GM23338 (cell line): ENCODE measurements around the gene ZNF148. TPM values are rescaled to one million over a fixed set of nuclear protein-coding genes. Genes with fewer than 3 reads are reported as not detected.

ENCODE experiments used
- ATAC-seq: fragments of 200-7000 bp; cut with Tn5 transposase; 3 replicates; pipeline ENCODE4 v1.9.1; 2020
- DNase-seq: peaks from one replicate; pipeline ENCODE4 v3.0.0-alpha.2; 2015; ENCODE audit warnings: low spot score
- H2AFZ ChIP-seq: fragments of 200-600 bp; sonication (generic); 2 replicates; pipeline ENCODE4 v1.8.0; 2016; ENCODE audit warnings: antibody characterized with exemption, mild to moderate bottlenecking, moderate library complexity
- H3F3A ChIP-seq: fragments of 200-600 bp; sonication (generic); replicated peaks from 2 replicates; pipeline ENCODE4 v1.8.0; 2017; ENCODE audit warnings: antibody characterized with exemption, mixed run types, low read depth
- H3K27ac ChIP-seq: fragments of 200-600 bp; sonication (generic); 2 replicates; pipeline ENCODE4 v1.6.1; 2016; ENCODE audit warnings: low read depth
- H3K27me3 ChIP-seq: fragments of 200-600 bp; sonication (generic); 2 replicates; pipeline ENCODE4 v1.8.0; 2016; ENCODE audit warnings: mild to moderate bottlenecking, mixed run types, moderate library complexity; ENCODE audit not compliant: insufficient read depth
- H3K36me3 ChIP-seq: fragments of 200-600 bp; sonication (generic); 2 replicates; pipeline ENCODE4 v1.8.0; 2016; ENCODE audit warnings: mild to moderate bottlenecking; ENCODE audit not compliant: insufficient read depth
- H3K4me1 ChIP-seq: fragments of 200-600 bp; sonication (generic); 2 replicates; pipeline ENCODE4 v1.8.0; 2016; ENCODE audit warnings: mild to moderate bottlenecking, moderate library complexity; ENCODE audit not compliant: insufficient read depth
- H3K4me2 ChIP-seq: fragments of 200-600 bp; sonication (generic); 2 replicates; pipeline ENCODE4 v1.7.1; 2017; ENCODE audit warnings: mixed run types
- H3K4me3 ChIP-seq: fragments of 200-600 bp; sonication (generic); 2 replicates; pipeline ENCODE4 v1.6.1; 2016; ENCODE audit warnings: mixed run types
- H3K79me2 ChIP-seq: fragments of 200-600 bp; sonication (generic); replicated peaks from 2 replicates; pipeline ENCODE4 v1.8.0; 2017; ENCODE audit warnings: mild to moderate bottlenecking; ENCODE audit not compliant: insufficient read depth
- H3K9me2 ChIP-seq: fragments of 200-600 bp; sonication (generic); 2 replicates; pipeline ENCODE4 v1.8.0; 2017; ENCODE audit not compliant: insufficient read depth
- H4K20me1 ChIP-seq: fragments of 200-600 bp; sonication (generic); replicated peaks from 2 replicates; pipeline ENCODE4 v1.8.0; 2017; ENCODE audit warnings: mild to moderate bottlenecking; ENCODE audit not compliant: insufficient read depth
- H3K27ac Mint-ChIP-seq: 2 replicates; pipeline ENCODE4 v1.8.0; 2020; ENCODE audit warnings: inconsistent platforms, mild to moderate bottlenecking, moderate library complexity, mixed read lengths
- H3K27me3 Mint-ChIP-seq: 3 replicates; pipeline ENCODE4 v1.8.0; 2022; ENCODE audit warnings: low read depth, mild to moderate bottlenecking, moderate library complexity, mixed read lengths, inconsistent platforms; ENCODE audit not compliant: insufficient read depth, poor library complexity
- H3K36me3 Mint-ChIP-seq: 3 replicates; pipeline ENCODE4 v1.8.0; 2021; ENCODE audit warnings: low read depth, mild to moderate bottlenecking, inconsistent platforms, moderate library complexity, mixed read lengths
- H3K4me1 Mint-ChIP-seq: 3 replicates; pipeline ENCODE4 v1.8.0; 2020; ENCODE audit warnings: mild to moderate bottlenecking, inconsistent platforms, mixed read lengths
- H3K4me3 Mint-ChIP-seq: 3 replicates; pipeline ENCODE4 v1.8.0; 2021; ENCODE audit warnings: moderate library complexity, mild to moderate bottlenecking, inconsistent platforms, mixed read lengths
- H3K9me3 Mint-ChIP-seq: 3 replicates; pipeline ENCODE4 v1.8.0; 2020; ENCODE audit warnings: moderate library complexity, mild to moderate bottlenecking, inconsistent platforms, mixed read lengths
- CREB1 ChIP-seq: fragments of 250-450 bp; sonication (Bioruptor Pico); IDR thresholded peaks from 2 replicates; pipeline ENCODE4 v1.5.0; 2020; ENCODE audit warnings: low read depth, mild to moderate bottlenecking, moderate library complexity
- CTCF ChIP-seq, 2 experiments: fragments of 200-600 bp in 1 of 2; sonication (generic) in 1 of 2; conservative IDR thresholded peaks; 2 replicates each; pipeline versions ENCODE4 v1.5.1 to v1.6.1; 2016 to 2017; ENCODE audit warnings: antibody characterized with exemption in 2 of 2, low read depth in 2 of 2, mild to moderate bottlenecking in 2 of 2, moderate library complexity in 1 of 2
- STAT1 ChIP-seq: IDR thresholded peaks from one replicate; pipeline ENCODE4 v1.6.1; 2016; ENCODE audit warnings: antibody characterized with exemption; ENCODE audit not compliant: unreplicated experiment
- ZNF114 ChIP-seq: fragments of 250-450 bp; sonication (Bioruptor Pico); IDR thresholded peaks from 2 replicates; pipeline ENCODE4 v1.5.0; 2020; ENCODE audit warnings: mild to moderate bottlenecking, moderate library complexity
- polyA plus RNA-seq: library from polyadenylated mRNA; unstranded; fragments of >200 nt; fragmentation: Nextera tagmentation; extraction: Ambion mirVana; gene quantifications from 2 replicates; pipeline ENCODE4 v1.2.1, GENCODE V29; 2016
- total RNA-seq: library from RNA; depleted of rRNA; stranded (reverse); fragments of >200 nt; shearing (Covaris generic); gene quantifications from 2 replicates; pipeline ENCODE4 v1.2.3, GENCODE V29; 2014
- TF ChIP-seq, protein P1 (sequence below): IDR thresholded peaks from 2 replicates; pipeline ENCODE4 v1.6.1; 2016; ENCODE audit warnings: antibody characterized with exemption
- TF ChIP-seq, protein P2 (sequence below): fragments of 250-450 bp; sonication (Bioruptor Pico); IDR thresholded peaks from 2 replicates; pipeline ENCODE4 v1.5.0; 2020; ENCODE audit warnings: mild to moderate bottlenecking, moderate library complexity

Gene ZNF148
- total and polyA plus RNA-seq, 2 experiments from 2014 or later, result 13.9 to 16.9 TPM

DNA sequence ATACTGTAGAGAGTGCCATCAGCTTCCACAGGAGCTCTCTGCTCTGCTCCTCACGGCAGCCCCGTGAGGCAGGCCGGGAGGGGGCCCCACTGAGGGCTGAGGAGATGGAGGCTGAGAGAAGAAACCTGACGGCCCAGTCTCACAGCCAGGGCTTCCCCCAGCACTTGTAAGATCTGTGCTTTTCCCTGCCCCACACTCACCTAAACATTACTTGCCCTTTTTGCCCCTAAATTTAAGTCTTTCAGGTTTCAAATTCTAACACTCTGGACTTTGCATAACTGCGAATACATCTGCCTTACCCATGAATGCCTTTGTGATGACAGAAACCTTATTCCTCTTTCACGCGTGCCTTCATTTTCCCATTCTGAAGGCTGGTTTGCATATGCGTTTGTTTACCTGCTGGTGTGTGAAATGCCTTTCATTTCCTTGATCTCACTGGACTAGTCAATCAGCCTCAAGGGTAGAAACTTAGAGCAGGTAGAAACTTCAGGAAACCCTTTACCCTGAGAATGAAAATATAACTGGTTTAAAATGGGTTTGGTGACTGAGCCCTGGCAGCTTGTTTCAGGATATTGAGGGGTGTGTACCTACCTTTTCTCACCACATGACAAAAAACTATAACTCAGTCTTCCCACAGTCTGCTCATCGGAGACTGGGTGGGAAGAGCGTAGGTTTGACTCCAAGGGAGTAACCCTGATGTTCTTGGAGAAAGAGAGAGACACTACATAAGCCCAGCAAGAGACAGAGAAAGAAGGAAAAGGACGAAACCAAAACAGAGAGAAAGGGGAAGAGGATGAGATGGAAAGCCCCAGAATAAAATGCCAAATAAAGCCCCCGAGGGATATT is 182.7 kb downstream of the ZNF148 start (continued):
- peak; percentile 44 to 52 for TF ChIP-seq CTCF (conservative IDR thresholded peaks at IDR 0.05; ENCODE audit: low read depth in 2 of 2)

DNA sequence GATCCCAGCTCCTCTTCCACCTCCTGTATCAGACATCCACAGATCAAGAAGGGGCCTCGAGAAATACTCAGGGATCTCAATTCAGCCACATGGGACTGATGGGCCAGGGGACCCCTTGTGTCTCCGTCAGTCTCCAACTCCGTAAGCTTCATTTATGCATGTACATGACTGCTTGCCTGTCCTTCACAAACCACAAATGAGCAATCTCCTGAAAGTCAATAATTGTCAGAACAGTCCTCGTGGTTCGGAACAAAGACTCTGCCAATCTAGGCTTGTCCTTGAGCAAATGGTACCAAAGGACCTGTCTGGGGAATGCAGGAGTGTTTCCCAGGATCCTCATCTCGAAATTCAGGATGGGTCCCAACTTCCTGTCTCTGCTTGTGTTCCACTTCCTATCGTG is 183.4 kb downstream of the ZNF148 start:
- Mint-ChIP-seq H3K4me1 (peaks cover 52% of the 10 kb centered on the region), H3K36me3 (peaks cover 28% of the 10 kb centered on the region), H3K9me3 (peaks cover 3% of the 10 kb centered on the region; the same call in 1 of the 3 replicates), H3K27me3 (peaks cover 8% of the 10 kb centered on the region), H3K4me3 (no peak overlapping the region), H3K27ac (no peak overlapping the region)
- H3K9me2 ChIP-seq, result no peaks in the 10 kb centered on the region
- H4K20me1 ChIP-seq, result no peaks in the 10 kb centered on the region
- DNase-seq, result no peak
- TF ChIP-seq, protein P1, sequence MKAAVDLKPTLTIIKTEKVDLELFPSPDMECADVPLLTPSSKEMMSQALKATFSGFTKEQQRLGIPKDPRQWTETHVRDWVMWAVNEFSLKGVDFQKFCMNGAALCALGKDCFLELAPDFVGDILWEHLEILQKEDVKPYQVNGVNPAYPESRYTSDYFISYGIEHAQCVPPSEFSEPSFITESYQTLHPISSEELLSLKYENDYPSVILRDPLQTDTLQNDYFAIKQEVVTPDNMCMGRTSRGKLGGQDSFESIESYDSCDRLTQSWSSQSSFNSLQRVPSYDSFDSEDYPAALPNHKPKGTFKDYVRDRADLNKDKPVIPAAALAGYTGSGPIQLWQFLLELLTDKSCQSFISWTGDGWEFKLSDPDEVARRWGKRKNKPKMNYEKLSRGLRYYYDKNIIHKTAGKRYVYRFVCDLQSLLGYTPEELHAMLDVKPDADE, result no peak
- no peak for TF ChIP-seq CREB1 (CRISPR knock-in tag)
- TF ChIP-seq CTCF (conservative IDR thresholded peaks at IDR 0.05; ENCODE audit: low read depth in 2 of 2), result no peak
- no peak for TF ChIP-seq STAT1
- no peak for TF ChIP-seq ZNF114 (CRISPR knock-in tag)
- TF ChIP-seq, protein P2, sequence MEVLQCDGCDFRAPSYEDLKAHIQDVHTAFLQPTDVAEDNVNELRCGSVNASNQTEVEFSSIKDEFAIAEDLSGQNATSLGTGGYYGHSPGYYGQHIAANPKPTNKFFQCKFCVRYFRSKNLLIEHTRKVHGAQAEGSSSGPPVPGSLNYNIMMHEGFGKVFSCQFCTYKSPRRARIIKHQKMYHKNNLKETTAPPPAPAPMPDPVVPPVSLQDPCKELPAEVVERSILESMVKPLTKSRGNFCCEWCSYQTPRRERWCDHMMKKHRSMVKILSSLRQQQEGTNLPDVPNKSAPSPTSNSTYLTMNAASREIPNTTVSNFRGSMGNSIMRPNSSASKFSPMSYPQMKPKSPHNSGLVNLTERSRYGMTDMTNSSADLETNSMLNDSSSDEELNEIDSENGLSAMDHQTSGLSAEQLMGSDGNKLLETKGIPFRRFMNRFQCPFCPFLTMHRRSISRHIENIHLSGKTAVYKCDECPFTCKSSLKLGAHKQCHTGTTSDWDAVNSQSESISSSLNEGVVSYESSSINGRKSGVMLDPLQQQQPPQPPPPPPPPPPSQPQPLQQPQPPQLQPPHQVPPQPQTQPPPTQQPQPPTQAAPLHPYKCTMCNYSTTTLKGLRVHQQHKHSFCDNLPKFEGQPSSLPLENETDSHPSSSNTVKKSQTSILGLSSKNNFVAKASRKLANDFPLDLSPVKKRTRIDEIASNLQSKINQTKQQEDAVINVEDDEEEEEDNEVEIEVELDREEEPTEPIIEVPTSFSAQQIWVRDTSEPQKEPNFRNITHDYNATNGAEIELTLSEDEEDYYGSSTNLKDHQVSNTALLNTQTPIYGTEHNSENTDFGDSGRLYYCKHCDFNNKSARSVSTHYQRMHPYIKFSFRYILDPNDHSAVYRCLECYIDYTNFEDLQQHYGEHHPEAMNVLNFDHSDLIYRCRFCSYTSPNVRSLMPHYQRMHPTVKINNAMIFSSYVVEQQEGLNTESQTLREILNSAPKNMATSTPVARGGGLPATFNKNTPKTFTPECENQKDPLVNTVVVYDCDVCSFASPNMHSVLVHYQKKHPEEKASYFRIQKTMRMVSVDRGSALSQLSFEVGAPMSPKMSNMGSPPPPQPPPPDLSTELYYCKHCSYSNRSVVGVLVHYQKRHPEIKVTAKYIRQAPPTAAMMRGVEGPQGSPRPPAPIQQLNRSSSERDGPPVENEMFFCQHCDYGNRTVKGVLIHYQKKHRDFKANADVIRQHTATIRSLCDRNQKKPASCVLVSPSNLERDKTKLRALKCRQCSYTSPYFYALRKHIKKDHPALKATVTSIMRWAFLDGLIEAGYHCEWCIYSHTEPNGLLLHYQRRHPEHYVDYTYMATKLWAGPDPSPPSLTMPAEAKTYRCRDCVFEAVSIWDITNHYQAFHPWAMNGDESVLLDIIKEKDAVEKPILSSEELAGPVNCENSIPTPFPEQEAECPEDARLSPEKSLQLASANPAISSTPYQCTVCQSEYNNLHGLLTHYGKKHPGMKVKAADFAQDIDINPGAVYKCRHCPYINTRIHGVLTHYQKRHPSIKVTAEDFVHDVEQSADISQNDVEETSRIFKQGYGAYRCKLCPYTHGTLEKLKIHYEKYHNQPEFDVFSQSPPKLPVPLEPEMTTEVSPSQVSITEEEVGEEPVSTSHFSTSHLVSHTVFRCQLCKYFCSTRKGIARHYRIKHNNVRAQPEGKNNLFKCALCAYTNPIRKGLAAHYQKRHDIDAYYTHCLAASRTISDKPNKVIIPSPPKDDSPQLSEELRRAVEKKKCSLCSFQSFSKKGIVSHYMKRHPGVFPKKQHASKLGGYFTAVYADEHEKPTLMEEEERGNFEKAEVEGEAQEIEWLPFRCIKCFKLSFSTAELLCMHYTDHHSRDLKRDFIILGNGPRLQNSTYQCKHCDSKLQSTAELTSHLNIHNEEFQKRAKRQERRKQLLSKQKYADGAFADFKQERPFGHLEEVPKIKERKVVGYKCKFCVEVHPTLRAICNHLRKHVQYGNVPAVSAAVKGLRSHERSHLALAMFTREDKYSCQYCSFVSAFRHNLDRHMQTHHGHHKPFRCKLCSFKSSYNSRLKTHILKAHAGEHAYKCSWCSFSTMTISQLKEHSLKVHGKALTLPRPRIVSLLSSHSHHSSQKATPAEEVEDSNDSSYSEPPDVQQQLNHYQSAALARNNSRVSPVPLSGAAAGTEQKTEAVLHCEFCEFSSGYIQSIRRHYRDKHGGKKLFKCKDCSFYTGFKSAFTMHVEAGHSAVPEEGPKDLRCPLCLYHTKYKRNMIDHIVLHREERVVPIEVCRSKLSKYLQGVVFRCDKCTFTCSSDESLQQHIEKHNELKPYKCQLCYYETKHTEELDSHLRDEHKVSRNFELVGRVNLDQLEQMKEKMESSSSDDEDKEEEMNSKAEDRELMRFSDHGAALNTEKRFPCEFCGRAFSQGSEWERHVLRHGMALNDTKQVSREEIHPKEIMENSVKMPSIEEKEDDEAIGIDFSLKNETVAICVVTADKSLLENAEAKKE (CRISPR knock-in tag), result no peak
- no peak for ATAC-seq
- H3K36me3 ChIP-seq, result no peaks in the 10 kb centered on the region; the same call in 1 of the 2 replicates
- H3K4me2 ChIP-seq, result no peak overlapping the region
- no peaks in the 10 kb centered on the region; the same call in 1 of the 2 replicates for H3F3A ChIP-seq
- H3K4me1 ChIP-seq, result peaks cover 11% of the 10 kb centered on the region
- H3K27ac ChIP-seq, result peak overlapping the region; percentile 83
- no peak overlapping the region for H3K4me3 ChIP-seq
- H3K79me2 ChIP-seq, result no peaks in the 10 kb centered on the region
- H2AFZ ChIP-seq, result 0 out of 2 replicates have a peak overlapping the region, but pooled peaks have one; percentile 39
- no peaks in the 10 kb centered on the region for H3K27me3 ChIP-seq
